Body of pancreas (tissue), 4 donors: Measurements from ENCODE around the gene MC1R. TPM values are rescaled to one million over a fixed set of nuclear protein-coding genes. Genes with fewer than 3 reads are reported as not detected.

ENCODE experiments used
- ATAC-seq: fragments of 150-250 bp; one replicate; pipeline ENCODE4 v1.9.1; 2016
- DNase-seq, 4 donors: peaks; one replicate each; pipeline ENCODE4 v3.0.0-alpha.2; 2019
- H3K27ac ChIP-seq, 4 donors: fragments of 200-600 bp; sonication (generic); 1 replicate in 3 of 4; 2 replicates in 1 of 4; pipeline versions ENCODE4 v1.5.1 to v1.6.1; 2016 to 2019; ENCODE audit warnings: mild to moderate bottlenecking in 1 of 4, mixed read lengths in 1 of 4, moderate library complexity in 1 of 4
- H3K27me3 ChIP-seq, 2 donors: fragments of 200-600 bp; sonication (generic); one replicate each; pipeline ENCODE4 v1.6.0; 2016; ENCODE audit warnings: mild to moderate bottlenecking in 1 of 2
- H3K36me3 ChIP-seq, 2 donors: fragments of 200-600 bp; sonication (generic); replicated peaks in 1 of 2; 2 replicates each; pipeline ENCODE4 v1.5.1; 2016; ENCODE audit warnings: low read depth in 2 of 2; ENCODE audit not compliant: insufficient read depth in 1 of 2
- H3K4me1 ChIP-seq: fragments of 200-600 bp; sonication (generic); one replicate; pipeline ENCODE4 v1.6.0; 2016
- H3K4me3 ChIP-seq, 2 donors: fragments of 200-600 bp; sonication (generic); 1 replicate in 1 of 2; 2 replicates in 1 of 2; pipeline ENCODE4 v1.5.1; 2016 to 2019
- H3K9me3 ChIP-seq, 3 donors: fragments of 200-600 bp; sonication (generic); 1 replicate in 2 of 3; 2 replicates in 1 of 3; pipeline ENCODE4 v1.5.1; 2016
- POLR2A ChIP-seq, 3 donors: fragments of 450-650 bp; IDR thresholded peaks; one replicate each; pipeline ENCODE4 v1.6.1; 2016; ENCODE audit warnings: antibody characterized with exemption in 3 of 3, mild to moderate bottlenecking in 2 of 3
- WGBS, 2 donors: methylation state at CpG; one replicate each; pipeline ENCODE4 v1.1.5; 2017; 5-methylcytosine and 5-hydroxymethylcytosine counted together
- intact Hi-C: fragments of 100-400 bp; cut with DNase I; formaldehyde crosslinking; loops from one replicate; pipeline ENCODE4 v1.15.1; 2023
- total RNA-seq, 2 donors: library from RNA; depleted of rRNA; stranded (reverse); fragments of >200 nt; gene quantifications; one replicate each; pipeline ENCODE4 v1.1.0, GENCODE V29; 2016
- TF ChIP-seq, protein P1 (sequence below), 7 experiments: fragments of 450-650 bp in 4 of 7; fragments of 200-600 bp in 3 of 7; sonication (generic) in 3 of 7; IDR thresholded peaks; one replicate each; pipeline ENCODE4 v1.5.1; 2016 to 2019; ENCODE audit warnings: antibody characterized with exemption in 7 of 7

The MC1R gene
- total RNA-seq, 2 donors from 2014 or later = 3.6 TPM

- Histone ChIP-seq H3K36me3 (no peaks in the 10 kb centered on the region), H3K4me1 (peaks cover 31% of the 10 kb centered on the region), H3K27ac (no peak overlapping the region), H3K4me3 (no peak overlapping the region), H3K9me3 (no peaks in the 10 kb centered on the region), H3K27me3 (no peaks in the 10 kb centered on the region)
- ATAC-seq = peak; percentile 45
- intact Hi-C loops = no loop called here
- no peak for TF ChIP-seq POLR2A (IDR thresholded peaks at IDR 0.05)
- TF ChIP-seq, protein P1, sequence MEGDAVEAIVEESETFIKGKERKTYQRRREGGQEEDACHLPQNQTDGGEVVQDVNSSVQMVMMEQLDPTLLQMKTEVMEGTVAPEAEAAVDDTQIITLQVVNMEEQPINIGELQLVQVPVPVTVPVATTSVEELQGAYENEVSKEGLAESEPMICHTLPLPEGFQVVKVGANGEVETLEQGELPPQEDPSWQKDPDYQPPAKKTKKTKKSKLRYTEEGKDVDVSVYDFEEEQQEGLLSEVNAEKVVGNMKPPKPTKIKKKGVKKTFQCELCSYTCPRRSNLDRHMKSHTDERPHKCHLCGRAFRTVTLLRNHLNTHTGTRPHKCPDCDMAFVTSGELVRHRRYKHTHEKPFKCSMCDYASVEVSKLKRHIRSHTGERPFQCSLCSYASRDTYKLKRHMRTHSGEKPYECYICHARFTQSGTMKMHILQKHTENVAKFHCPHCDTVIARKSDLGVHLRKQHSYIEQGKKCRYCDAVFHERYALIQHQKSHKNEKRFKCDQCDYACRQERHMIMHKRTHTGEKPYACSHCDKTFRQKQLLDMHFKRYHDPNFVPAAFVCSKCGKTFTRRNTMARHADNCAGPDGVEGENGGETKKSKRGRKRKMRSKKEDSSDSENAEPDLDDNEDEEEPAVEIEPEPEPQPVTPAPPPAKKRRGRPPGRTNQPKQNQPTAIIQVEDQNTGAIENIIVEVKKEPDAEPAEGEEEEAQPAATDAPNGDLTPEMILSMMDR (IDR thresholded peaks at IDR 0.05) = no peak
- WGBS, 2 donors = 3 to 6% methylated on average over 2 to 39 of the region's 39 CpGs
- DNase-seq = peak; percentile 38 to 67 (median 61)
Observed at GRCh38 chr16:89917773-89918452, 749 bp upstream of the MC1R start.

- Histone ChIP-seq H3K9me3 (no peaks in the 10 kb centered on the region), H3K4me1 (peaks cover 47% of the 10 kb centered on the region), H3K36me3 (no peaks in the 10 kb centered on the region), H3K27ac (no peak overlapping the region), H3K27me3 (peaks cover 0 to 15% of the 10 kb centered on the region in 2 donors), H3K4me3 (no peak overlapping the region)
- TF ChIP-seq, protein P1 (IDR thresholded peaks at IDR 0.05) = no peak
- TF ChIP-seq POLR2A (IDR thresholded peaks at IDR 0.05) = no peak
- intact Hi-C loops = no loop called here
- WGBS, 2 donors = 81 to 82% methylated on average over 31 to 52 of the region's 52 CpGs
- DNase-seq = no peak
- no peak for ATAC-seq
Observed at GRCh38 chr16:89919535-89920406, 1.1 kb downstream of the MC1R start.

DNA sequence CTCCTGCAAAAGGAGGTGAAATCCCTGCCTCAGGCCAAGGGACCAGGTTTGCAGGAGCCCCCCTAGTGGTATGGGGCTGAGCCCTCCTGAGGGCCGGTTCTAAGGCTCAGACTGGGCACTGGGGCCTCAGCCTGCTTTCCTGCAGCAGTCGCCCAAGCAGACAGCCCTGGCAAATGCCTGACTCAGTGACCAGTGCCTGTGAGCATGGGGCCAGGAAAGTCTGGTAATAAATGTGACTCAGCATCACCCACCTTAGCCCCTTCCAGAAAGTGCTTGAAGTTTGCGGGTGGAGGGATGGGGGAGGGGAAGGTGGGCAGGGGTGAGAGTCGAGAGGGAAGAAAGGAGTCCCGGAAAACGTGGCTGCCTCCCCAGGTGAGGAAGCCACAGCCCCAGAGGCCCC lies 2.1 kb downstream of the MC1R start:
- no peak for ATAC-seq
- H3K27ac ChIP-seq = no peak overlapping the region

GRCh38 chr16:89921131-89921701 lies 2.6 kb downstream of the MC1R start:
- Histone ChIP-seq H3K27me3 (peaks cover 8 to 17% of the 10 kb centered on the region in 2 donors), H3K27ac (peak overlapping the region in 1 of 4 donors; percentile 27), H3K36me3 (no peaks in the 10 kb centered on the region), H3K4me1 (peaks cover 55% of the 10 kb centered on the region), H3K4me3 (no peak overlapping the region), H3K9me3 (no peaks in the 10 kb centered on the region)
- ATAC-seq (no peak), DNase-seq (no peak)
- TF ChIP-seq POLR2A (IDR thresholded peaks at IDR 0.05) = no peak
- TF ChIP-seq, protein P1 (IDR thresholded peaks at IDR 0.05) = no peak
- 25 to 39% methylated on average over 11 to 14 of the region's 14 CpGs for WGBS, 2 donors
- intact Hi-C loops = no loop called here

More for the DNA sequence above, 2.1 kb downstream of the MC1R start:
- peaks cover 50% of the 10 kb centered on the region for H3K4me1 ChIP-seq
- peaks cover 4 to 17% of the 10 kb centered on the region in 2 donors for H3K27me3 ChIP-seq
- no peaks in the 10 kb centered on the region for H3K9me3 ChIP-seq
- no peak overlapping the region for H3K4me3 ChIP-seq
- 34 to 36% methylated on average over 4 to 6 of the region's 6 CpGs for WGBS, 2 donors
- H3K36me3 ChIP-seq = no peaks in the 10 kb centered on the region
- DNase-seq = no peak
- TF ChIP-seq POLR2A (IDR thresholded peaks at IDR 0.05) = no peak
- TF ChIP-seq, protein P1 (IDR thresholded peaks at IDR 0.05) = no peak
- intact Hi-C loops = no loop called here
